ENCODE measurements around the gene ARHGEF16. TPM values are rescaled to one million over a fixed set of nuclear protein-coding genes. Genes with fewer than 3 reads are reported as not detected.

Gene ARHGEF16
- total RNA-seq, 3 donors from 2014 or later = 0.80 to 16.2 (median 15.1) TPM

DNA sequence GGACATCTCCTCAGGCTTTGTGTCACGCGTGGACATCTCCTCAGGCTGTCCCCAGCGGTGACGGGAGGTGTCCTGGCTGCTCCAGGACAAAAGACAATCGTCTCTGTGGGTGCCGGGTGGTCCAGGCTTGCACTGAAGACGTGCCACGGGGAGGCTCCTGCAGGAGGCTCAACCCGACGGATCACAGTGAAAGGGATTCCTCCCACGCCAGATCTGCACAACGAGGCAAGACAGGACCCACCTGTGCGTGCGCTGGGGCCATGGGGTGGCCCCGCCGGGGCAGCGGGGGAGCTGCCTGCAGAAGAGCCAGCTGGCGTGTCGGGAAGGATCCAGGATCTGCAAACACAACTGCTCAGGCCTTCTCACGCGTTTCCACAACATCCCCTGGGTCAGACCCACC, 18.8 kb upstream of the ARHGEF16 start:
- intact Hi-C loops (cut with DNase I; ENCODE audit: low total_unique reads) = no loop called here
- no peaks in the 10 kb centered on the region for H3K4me1 ChIP-seq
- DNase-seq (ENCODE audit: low spot score in 2 of 2) = no peak
- no peaks in the 10 kb centered on the region for H3K9me3 ChIP-seq
- H3K36me3 ChIP-seq = no peaks in the 10 kb centered on the region
- peaks cover 0 to 65% of the 10 kb centered on the region in 2 donors for H3K27me3 ChIP-seq
- H3K4me3 ChIP-seq = no peak overlapping the region
- no peak overlapping the region for H3K27ac ChIP-seq
- no peak for TF ChIP-seq CTCF (IDR thresholded peaks at IDR 0.05)

GRCh38 chr1:3436451-3436850, 18.0 kb upstream of the ARHGEF16 start:
- TF ChIP-seq POLR2A (IDR thresholded peaks at IDR 0.05) (no peak), CTCF (IDR thresholded peaks at IDR 0.05) (no peak)
- no peaks in the 10 kb centered on the region for H3K36me3 ChIP-seq
- peaks cover 0 to 65% of the 10 kb centered on the region in 2 donors for H3K27me3 ChIP-seq
- no peak for DNase-seq (ENCODE audit: low spot score in 2 of 2)
- intact Hi-C loops (cut with DNase I; ENCODE audit: low total_unique reads) = no loop called here
- no peaks in the 10 kb centered on the region for H3K9me3 ChIP-seq
- H3K27ac ChIP-seq = no peak overlapping the region
- no peak overlapping the region for H3K4me3 ChIP-seq
- H3K4me1 ChIP-seq = no peaks in the 10 kb centered on the region

DNA sequence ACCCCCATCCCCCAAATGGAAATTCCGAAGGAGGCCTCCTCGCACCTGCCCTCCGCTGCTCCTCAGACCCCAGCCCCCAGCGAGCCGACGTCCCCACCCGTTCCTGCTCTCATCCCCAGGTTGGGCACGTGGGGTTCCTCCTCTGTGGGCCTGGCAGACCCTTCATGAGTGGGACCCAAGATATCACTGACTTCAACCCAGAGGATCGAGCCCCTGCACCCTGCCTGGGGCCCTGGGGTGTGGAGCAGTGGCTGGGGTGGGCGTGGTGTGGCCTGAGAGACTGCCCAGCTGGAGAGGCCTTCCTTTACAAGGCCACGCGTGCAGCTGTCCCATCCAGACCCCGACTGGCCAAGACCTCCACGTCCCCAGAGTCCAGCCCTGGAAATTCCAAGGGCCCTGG, 17.6 kb upstream of the ARHGEF16 start:
- H3K36me3 ChIP-seq = no peaks in the 10 kb centered on the region
- intact Hi-C loops (cut with DNase I; ENCODE audit: low total_unique reads) = no loop called here
- H3K4me3 ChIP-seq = no peak overlapping the region
- peaks cover 0 to 66% of the 10 kb centered on the region in 2 donors for H3K27me3 ChIP-seq
- DNase-seq (ENCODE audit: low spot score in 2 of 2) = no peak
- no peak for TF ChIP-seq POLR2AphosphoS5 (IDR thresholded peaks at IDR 0.05)
- TF ChIP-seq CTCF (IDR thresholded peaks at IDR 0.05) = no peak
- no peaks in the 10 kb centered on the region for H3K4me1 ChIP-seq
- H3K9me3 ChIP-seq = no peaks in the 10 kb centered on the region
- H3K27ac ChIP-seq = no peak overlapping the region

GRCh38 chr1:3438661-3439180, 15.7 kb upstream of the ARHGEF16 start:
- Histone ChIP-seq H3K4me1 (no peaks in the 10 kb centered on the region), H3K36me3 (no peaks in the 10 kb centered on the region), H3K9me3 (no peaks in the 10 kb centered on the region), H3K27ac (no peak overlapping the region), H3K27me3 (peaks cover 0 to 66% of the 10 kb centered on the region in 2 donors), H3K4me3 (no peak overlapping the region)
- DNase-seq (ENCODE audit: low spot score in 2 of 2) = no peak
- TF ChIP-seq POLR2A (IDR thresholded peaks at IDR 0.05) = no peak
- intact Hi-C loops (cut with DNase I; ENCODE audit: low total_unique reads) = no loop called here

GRCh38 chr1:3439346-3440299, 14.8 kb upstream of the ARHGEF16 start:
- TF ChIP-seq POLR2A (IDR thresholded peaks at IDR 0.05) (no peak), POLR2AphosphoS5 (IDR thresholded peaks at IDR 0.05) (no peak), CTCF (IDR thresholded peaks at IDR 0.05) (no peak)
- Histone ChIP-seq H3K4me3 (no peak overlapping the region), H3K4me1 (no peaks in the 10 kb centered on the region), H3K27ac (no peak overlapping the region), H3K36me3 (no peaks in the 10 kb centered on the region), H3K27me3 (peaks cover 0 to 66% of the 10 kb centered on the region in 2 donors), H3K9me3 (no peaks in the 10 kb centered on the region)
- no peak for DNase-seq (ENCODE audit: low spot score in 2 of 2)
- intact Hi-C loops (cut with DNase I; ENCODE audit: low total_unique reads) = no loop called here

Data from breast epithelium (tissue), 4 donors.